Activated CD4-positive, CD25-positive, alpha-beta regulatory T cell treated with anti-CD3 and anti-CD28 coated beads, Interleukin-2, amount 50 U/mL, for 72 hours (primary cell): ENCODE data around the gene ZEB2.
"Not testable (repeated sequence)": the region's sequence is repeated elsewhere in the genome, so short reads cannot be mapped to it uniquely, and the experiment has no call there.

Experiments
- DNase-seq: peaks from one replicate; pipeline ENCODE4 v3.0.0; 2021

The ZEB2 gene

DNA sequence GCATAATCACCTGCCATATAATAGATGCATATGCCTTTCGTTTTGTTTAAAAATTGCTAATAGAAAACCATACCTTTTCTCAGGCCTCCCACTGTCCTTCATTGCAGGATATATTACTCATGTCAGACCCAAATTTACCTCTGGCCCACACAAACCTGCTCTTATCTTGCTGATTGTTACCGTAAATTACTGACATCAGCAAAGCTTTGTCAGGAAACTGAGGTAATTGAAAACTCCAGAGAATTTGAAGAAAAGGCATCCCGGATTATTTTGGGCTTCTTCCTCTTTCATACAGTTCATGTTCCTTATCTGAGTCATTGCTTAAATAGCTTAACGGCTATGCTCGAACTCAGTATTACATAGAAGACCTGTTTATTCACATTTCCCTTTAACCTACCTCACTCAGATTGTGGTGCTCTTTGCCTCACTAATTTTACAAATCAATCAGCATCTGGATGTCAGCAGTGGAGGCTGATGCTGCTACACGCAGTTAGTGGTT, 145.7 kb downstream of the ZEB2 start:
- DNase-seq, result no peak

DNA sequence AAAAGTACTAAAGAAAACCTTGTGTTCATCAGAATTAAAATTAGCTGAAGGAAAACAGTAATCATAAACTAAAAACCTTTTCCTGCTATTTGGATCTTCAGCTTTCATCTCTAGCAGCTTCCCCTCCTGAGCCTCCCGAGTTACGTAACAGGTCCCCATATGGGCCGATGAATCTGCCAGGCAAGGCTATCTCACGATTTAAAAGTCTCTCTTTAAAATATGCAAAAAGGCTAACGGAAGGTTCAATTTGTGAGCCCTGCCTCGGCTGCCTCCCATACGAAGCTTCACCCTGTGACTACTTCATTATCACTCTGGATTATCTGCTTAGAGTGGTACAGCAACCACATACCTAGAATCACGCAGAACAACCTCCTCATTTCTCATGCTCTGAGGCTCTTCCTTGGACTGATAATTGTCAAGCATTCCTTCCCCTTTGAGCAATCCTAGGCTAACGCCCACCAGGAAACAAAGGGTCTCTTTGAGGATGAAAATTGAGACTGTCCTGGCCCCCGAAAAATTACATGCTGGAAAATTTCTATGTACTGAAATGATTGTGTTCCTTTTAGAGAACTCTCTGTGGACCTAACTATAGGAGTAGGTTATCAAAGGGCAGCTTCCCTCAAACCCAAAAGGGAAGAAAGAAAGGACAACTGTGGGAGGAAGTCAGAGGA, 147.4 kb downstream of the ZEB2 start:
- no peak for DNase-seq

DNA sequence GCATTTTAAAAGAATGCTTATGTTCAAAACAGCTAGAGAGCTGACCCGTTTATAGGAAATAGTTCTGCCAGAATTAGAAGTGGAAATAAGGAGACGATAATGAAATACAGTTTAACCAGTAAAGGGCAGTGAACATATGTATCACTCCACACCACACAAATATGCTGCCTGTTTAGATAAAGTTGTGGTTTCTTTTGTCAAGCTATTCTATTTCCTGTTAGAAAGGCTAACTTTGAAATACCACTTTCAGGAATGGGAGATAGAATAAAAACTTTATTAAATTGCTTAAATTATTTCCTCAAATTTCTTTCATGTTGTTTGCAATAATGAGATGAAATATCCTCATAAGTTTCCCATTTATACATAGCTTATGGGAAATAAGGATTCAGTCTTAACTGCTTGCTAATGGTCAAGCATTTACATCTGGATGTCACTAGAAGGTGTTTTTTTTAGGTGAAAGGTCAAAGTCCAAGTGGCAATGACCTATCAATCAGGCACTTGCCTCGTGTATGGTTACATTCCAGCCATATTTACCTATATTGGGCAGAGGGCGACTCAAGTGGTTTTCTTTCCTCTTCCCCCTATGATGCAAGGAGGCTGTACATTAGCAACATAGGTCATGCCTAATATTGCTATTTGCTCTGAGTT, 148.9 kb downstream of the ZEB2 start:
- no peak for DNase-seq

DNA sequence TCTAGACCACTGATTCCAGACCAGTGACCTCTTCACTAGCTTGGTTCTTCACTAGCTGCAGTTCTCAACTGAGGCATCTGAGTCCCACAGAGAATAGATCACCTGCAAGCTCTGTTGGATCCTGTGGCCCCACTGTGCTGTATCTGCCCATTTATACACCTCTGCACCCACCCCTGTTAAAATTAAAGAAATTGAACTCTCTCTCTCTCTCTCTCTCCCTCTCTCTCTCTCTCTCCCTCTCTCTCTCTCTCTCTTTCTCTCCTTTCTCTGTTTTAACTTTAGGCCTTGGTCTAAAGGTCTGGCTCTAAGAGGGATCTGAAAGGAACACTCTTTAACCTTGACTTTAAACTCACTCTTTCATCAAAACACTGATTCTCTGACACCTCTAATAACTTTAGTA, 150.5 kb downstream of the ZEB2 start:
- DNase-seq, result no peak

DNA sequence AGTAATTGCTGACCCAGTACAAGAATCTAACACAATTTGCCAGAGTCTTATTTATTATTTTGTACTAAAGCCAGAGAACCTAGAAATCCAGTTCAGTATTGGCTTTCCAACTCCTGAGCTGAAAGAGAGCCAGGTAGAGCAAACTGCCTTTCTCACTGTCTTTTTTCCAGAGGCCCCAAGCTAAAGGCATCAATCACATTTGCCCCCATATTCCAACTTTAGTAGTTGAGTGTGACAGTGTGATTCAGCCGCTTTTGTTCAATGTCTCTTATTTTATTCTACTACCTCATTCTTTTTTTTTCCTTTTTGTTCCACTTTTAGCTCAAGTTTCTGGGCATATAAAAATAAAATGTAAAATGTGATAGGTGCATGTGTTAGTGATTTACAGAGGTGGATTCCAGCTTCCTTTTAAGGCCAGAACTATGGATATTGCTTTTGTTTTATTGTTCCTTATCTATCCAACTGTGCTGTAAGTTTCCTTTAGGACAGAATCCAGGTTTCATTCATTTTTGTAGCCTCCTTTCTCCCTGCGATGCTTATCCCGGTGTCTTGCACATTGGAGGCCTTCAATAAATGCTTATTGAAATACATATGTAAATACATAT, 153.0 kb downstream of the ZEB2 start:
- no peak for DNase-seq

DNA sequence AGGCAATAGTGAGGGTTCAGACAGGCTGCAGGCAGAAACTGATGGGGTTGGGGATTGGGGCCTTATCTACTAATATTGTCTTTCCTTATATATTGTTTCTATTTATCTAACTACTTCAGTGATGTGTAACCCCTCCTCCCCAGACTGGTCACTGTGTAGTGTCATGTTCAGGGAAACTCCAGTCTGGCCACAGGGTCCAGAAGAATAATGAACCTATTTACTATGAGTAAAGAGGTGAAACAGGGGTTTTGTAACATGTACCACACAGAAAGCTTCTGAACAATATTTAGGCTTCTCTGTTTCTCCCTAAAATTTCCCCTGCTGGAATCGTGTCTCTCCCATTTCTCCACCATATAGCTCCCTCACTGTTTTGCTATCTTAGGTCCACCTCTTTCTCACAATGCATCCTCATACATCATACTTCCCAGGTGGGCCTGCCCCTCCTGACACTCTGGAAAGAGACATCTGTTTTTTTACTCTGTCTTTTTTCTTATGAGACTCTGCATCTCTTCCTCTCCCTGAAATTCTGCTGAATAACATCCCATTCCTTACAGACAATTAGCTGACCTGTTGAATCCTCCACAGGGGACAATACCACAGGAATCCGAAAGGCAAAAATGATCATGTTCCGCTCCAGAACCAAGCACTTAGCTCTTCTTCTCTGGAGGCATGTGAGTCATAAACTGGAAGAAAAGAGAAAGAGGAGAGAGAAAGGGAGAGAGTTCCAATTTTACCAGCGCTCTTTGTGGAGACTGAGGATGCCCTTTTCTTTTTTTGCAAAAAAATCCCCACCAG, 154.8 kb downstream of the ZEB2 start:
- no peak for DNase-seq

DNA sequence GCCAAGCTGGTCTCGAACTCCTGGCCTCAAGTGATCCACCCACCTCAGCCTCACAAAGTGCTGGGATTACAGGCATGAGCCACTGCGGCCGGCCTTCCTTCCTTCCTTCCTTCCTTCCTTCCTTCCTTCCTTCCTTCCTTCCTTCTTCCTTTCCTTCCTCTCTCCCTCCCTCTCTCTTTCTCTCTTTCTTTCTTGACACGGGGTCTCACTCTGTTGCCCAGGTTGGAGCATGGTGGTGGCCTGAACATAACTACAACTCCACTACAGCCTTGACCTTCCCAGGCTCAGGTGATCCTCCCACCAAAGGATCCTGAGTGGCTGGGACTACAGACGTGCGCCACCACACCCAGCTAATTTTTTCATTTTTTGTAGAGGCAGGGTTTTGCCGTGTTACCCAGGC, 155.7 kb downstream of the ZEB2 start:
- not testable (repeated sequence) for DNase-seq

DNA sequence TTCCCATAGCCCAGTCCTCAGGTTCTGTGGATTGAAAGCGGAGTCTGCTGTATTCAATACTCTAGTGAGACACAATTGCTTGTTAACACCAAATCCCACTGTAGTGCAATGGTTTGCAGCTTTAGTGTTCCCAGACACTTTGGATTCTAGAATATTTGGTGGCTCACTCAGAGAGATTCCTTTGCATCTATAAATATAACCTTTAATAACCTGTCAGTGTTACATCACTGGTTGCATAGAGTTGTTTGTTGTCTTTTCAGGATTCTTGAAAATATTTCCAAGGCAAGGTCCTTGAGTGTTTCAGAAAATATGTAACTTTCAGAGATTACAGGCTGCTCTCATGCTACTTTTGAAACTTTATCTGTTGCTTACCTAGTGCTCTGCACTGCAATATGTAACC, 157.5 kb downstream of the ZEB2 start:
- no peak for DNase-seq

DNA sequence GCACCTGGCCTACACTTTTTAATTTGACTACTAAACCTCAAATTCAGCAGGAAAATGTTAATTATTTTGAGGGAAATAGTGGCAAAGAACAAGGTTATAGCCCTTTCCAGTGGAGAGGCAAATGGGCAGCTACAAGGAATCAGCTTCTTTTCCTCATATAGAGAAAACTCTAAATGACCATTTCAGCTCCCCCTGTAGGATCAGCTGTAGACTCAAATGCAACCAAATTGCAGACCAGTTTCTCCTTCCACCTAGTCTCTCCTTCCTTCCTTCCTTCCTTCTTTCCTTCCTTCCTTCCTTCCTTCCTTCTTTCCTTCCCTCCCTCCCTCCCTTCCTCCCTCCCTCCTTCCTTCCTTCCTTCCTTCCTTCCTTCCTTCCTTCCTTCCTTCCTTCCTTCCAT, 158.2 kb downstream of the ZEB2 start:
- DNase-seq, result no peak

DNA sequence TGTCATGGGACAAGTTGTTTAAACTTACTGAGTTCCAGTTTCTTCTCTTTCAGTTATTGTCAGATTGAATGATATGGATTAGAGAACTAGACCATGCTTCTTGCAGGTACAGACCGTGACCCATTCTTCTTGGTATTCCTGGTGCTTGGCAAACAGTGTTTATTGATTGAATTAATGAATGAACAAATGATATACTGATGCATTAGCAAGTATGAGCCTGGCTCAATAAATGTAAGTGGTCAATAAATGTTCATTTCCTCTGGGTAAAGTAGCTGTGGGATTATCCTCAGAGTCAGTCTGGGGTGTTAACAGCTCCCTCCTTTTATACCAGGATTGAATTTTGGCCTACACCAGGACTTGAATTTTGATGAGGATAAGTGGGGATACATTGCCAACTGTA, 160.2 kb downstream of the ZEB2 start:
- DNase-seq, result no peak

DNA sequence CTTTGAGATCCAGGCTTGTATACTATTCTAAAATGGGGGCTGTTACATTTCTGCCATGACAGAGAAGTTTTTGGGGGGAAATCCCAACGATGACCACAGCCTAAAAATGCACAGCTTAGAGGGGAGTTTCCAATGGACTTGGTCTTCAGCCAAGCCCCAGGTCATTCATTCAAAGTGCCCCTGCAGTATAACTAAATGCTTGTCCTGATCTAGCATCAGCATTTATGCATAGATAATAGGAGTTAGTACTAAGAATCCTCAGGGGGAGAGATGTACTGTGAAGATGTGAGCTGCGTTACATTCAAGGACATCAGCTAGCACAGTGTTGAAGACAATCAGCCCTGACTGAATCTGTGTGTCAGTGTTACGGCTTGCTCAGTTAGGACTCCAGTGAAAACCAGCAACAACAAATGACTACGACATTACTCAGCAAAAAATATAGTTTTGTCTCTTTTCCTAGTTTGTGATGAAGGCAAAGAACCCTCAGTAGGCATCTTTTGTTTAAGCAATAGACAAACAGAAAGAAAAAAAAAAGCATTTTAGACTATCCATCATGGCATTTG, 160.9 kb downstream of the ZEB2 start:
- DNase-seq, result no peak

DNA sequence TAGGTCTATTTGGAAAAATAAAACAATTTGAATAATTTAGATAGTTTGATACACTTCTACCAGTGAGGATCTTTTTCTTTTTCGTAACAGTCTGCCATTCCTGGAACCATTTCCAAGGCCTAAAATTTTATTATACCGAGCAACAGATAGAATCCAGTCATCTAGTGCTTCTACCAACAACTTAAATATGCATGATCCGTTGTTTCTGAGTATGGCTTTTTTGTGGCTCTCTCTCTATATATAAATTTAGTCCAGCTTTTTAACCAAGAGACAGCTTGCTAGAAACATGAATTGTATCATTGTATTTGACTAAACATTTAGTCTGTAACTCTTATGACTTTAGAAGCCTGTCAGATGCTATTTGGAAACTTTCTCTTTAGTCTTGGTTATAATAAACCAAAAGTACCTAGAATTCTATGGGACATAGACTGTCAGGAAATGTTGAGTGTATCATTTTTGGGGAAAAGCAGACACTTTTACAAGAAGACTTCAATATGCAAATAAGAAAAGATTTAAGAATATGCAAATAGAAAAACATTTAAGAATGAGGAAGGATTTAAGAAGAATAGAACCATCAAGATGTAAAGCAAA, 161.4 kb downstream of the ZEB2 start:
- no peak for DNase-seq

DNA sequence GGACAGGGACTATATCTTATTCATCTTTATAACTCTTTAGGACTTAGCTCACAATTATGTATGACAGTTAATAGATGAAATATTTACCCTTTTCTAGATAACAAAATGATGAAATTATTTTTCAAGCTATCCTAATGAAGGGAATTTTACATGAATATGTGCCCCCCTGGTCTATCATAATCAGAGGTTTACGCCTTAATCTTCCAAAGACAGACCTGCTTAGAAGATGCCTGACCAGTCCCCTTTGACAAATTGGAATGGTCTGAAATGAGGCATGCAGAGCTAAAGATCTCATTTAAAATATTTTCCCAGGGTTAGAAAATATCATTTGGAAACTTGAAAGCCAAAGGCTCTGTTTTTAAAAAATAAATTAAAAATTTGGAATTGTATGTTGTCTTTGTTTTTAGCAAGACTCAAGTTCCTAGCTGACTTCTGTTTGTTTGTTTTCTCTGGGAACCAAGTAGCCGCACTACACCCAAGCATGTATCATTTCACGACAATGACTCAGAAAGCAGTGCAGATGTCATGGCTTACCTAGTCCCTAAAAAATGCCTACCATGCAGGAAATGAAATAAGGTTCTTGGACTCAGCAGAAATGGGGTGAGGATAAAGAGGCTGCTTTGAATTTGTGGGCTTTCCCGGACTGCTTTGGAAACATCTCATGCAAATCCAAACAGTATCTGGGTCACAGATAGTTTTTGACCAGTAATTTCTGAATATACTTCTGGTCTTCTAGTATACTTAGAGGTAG, 162.1 kb downstream of the ZEB2 start:
- no peak for DNase-seq

DNA sequence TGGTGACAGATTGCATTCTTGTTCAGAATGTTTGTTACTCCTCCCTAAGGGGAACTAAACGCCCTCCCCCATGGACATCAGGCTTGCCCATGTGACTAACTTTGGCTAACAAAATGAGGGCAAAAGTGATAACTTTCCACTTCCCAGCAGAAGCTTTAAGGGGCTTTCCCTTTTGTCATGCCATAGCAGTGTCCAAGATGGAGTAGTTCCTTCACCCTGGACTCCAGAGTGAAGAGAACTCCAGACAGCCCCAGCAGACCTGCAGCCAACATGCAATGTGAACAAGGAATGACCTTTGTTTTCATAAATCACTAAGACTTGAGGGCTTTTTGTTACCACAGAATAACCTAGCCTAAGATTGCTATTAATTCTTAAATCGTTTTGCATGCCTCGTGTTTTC, 163.5 kb downstream of the ZEB2 start:
- no peak for DNase-seq

DNA sequence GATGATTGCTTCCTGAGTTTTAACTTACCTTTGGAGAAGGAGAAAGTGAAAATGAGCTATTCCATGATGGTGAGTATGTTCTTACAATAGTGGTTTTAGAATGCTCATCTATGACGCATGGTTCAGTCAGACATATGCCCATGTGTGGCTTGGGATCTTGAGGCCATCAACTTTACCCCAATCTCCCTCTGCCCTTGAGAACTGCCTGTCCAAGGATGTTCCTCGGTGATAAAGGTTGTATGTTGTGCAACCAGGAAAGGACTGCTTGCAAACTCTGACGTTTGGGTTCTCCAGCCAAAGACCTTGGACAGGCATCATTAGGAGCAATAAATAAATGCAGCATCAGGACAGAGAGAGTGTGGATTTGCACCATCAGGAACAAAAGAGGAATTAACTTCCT, 165.0 kb downstream of the ZEB2 start:
- no peak for DNase-seq

DNA sequence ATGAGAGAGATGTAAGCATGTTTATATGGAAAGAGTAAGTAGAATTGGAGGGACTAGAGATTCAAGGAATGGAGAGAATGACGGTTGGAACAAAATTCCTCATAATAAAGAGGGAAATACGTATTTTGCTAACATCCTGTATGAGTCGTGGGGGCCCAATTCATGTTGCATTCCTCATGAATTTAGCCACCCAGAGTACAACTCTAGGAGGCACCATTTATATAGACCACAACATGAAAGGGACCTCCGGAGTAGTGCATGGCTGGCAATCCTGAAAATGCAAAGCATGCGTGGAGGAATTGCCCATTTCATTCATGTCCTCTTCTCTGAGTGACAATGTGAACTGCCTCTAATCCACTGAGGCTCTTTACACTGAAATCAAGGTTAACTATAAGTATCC, 168.2 kb downstream of the ZEB2 start:
- DNase-seq, result no peak

DNA sequence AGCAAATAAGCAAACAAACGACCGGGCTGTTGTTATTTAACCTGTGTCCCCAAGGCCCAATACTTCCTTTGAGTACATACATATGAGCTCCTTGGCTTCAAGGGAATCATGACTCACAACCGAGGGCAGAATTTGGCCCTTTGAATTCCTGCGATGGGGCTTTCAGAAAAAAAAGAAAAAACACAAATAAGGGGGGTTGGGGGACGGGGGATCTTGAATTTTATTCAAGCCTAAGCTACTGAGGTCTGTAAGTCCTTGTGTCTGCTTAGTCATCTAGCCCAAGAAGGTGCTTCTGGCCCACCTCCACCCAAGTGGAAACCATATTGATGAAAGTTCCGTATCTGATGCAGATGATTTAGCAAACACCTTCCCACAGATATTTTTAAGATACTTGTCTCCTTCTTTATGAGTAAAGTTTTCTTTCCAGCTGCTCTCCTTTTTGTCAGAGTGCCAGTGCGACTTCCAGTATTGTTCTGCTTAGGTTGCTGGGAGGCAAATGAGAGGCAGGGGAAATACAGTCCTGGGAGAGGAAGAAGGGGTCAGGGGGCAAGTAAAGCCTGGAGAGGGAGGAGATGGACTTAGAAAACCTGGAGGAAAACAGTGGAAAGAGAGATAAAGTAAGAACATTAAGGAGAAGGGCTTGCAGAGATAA, 169.6 kb downstream of the ZEB2 start:
- DNase-seq, result no peak

DNA sequence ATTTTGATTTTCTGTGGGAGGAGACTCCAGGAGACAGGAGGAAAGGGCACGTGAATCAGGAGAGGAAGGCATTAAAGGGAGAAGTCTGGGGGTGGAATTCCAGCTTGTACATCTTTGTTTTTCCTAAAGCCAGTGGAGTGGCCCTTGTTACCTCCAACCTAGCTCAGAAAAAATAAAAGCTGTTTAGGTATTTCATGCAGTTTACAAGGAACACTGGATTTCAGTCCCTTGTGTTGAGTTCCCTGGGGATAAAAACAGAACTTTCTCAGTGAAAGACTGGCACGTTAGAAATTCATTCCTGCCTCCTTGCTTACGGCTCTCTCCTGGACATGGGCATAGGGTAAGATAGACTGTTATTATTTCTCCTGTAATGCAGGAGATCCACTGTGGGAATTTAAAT, 170.2 kb downstream of the ZEB2 start:
- DNase-seq, result no peak

DNA sequence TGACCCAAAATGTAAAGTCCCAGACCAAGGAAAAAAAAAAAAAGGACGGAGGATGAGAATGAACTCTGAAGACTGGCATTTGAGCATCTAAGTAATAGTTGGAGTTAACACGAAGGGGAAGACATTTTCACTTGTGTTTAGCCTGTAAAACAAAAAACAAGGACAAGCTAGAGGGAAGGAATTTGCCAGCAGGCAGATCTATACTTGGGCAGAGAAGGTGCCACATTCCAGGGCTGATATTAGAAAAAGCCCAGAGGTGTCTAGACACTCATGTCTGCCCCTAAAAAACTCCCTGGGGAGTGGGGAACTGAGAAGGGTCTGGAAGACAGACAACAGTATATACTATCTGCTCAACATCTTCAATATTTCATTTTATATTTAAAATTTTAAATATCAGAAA, 171.1 kb downstream of the ZEB2 start:
- DNase-seq, result no peak

DNA sequence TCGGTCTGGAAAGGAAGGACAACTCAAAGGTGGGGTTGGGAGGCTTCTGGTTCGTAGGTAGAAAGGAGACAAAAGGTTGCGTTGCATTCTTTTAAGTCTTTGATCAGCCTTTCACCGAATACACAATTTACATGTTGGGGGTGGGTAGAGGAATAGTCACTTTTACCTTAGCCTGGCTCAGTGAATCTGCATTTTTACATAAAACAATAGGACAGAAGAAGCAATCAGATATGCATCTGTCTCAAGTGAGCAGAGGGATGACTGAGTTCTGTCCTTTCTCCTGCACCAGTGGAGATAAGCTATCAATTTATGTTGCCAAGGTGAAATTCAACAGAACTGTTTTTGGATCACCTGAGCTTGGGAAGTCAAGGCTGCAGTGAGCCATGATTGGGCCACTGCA, 173.7 kb downstream of the ZEB2 start:
- no peak for DNase-seq

DNA sequence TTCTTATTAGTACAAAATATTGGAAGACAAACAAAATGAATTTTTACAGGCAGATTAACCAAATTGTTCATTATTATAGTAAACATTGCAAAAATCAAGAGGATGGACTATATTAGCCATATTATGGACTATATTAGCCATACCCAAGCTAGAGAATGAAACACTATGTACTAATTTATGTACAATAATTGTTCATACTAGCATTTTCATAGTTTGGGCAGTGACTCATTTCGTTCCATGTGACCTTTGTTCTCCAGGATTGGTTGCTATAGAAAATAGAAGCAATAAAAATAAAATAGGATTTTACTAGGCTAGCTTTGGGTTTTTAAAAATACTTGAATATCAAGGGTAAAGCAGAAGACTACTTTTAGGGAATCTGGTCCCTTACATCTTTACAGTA, 176.8 kb downstream of the ZEB2 start:
- DNase-seq, result no peak

DNA sequence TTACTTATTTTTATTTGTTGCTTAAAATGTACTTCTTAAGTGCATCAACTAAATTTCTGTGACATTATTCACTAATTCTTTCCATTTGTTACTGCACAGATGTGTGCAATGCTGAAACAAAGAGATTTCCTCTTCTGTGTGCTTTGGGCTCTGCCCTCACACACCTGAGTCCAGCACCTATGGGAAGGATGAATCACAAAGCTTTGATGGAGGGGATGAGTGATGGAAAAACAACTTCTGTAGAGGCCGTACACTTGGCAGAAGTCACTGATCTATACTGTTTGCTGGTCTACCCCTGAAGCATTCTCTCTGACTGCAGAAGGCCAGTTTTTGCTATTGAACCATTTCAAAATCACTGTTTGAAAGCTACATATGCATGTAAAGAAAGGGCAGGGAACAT, 178.4 kb downstream of the ZEB2 start:
- DNase-seq, result no peak
